LHCN-M2 (cell line): ENCODE measurements around the gene NR1H3. TPM values are rescaled to one million over a fixed set of nuclear protein-coding genes. Genes with fewer than 3 reads are reported as not detected.
A peak's percentile ranks its signal among the peaks of the same experiment; 100 is the strongest.
"Not testable (repeated sequence)": the region's sequence is repeated elsewhere in the genome, so short reads cannot be mapped to it uniquely, and the experiment has no call there.

Source experiments
- DNase-seq: peaks from one replicate; pipeline ENCODE4 v3.0.0-alpha.2; 2012; ENCODE audit warnings: low read depth
- polyA plus RNA-seq: library from polyadenylated mRNA; unstranded; fragments of >200 nt; gene quantifications from one replicate; pipeline ENCODE4 v1.2.1, GENCODE V29; 2012; ENCODE audit warnings: missing spikeins
- total RNA-seq: library from RNA; depleted of rRNA; stranded (reverse); fragments of >200 nt; gene quantifications from 2 replicates; pipeline ENCODE4 v1.2.3, GENCODE V29; 2014; rRNA removed

Gene NR1H3
- 9.4 and 10.8 TPM in 2 replicates for total RNA-seq
- polyA plus RNA-seq: 8.3 TPM

GRCh38 chr11:47257517-47258316, at the start of gene NR1H3:
NR1H3 (plus strand) TSS chr11:47257996; CDS start chr11:47259217, 1,221 bp downstream.
- peak; percentile 53 for DNase-seq

GRCh38 chr11:47208008-47208552, 49.7 kb upstream of the NR1H3 start:
- DNase-seq: not testable (repeated sequence)

GRCh38 chr11:47208628-47209027, 49.2 kb upstream of the NR1H3 start:
- DNase-seq: no peak

GRCh38 chr11:47212938-47213337, 44.9 kb upstream of the NR1H3 start:
- no peak for DNase-seq

- DNase-seq: peak; percentile 93
Measured at GRCh38 chr11:47213950-47214565, 43.7 kb upstream of the NR1H3 start.

- no peak for DNase-seq
Measured at GRCh38 chr11:47215366-47215910, 42.4 kb upstream of the NR1H3 start.

GRCh38 chr11:47216121-47216798, 41.5 kb upstream of the NR1H3 start:
- DNase-seq: peak; percentile 78

GRCh38 chr11:47220401-47220821, 37.4 kb upstream of the NR1H3 start:
- peak; percentile 73 for DNase-seq

GRCh38 chr11:47222696-47223095, 35.1 kb upstream of the NR1H3 start:
- no peak for DNase-seq

- no peak for DNase-seq
Measured at GRCh38 chr11:47225552-47226400, 32.0 kb upstream of the NR1H3 start.

GRCh38 chr11:47229161-47229560, 28.6 kb upstream of the NR1H3 start:
- no peak for DNase-seq

GRCh38 chr11:47233051-47233450, 24.7 kb upstream of the NR1H3 start:
- no peak for DNase-seq

- DNase-seq: peak; percentile 79
Measured at GRCh38 chr11:47233989-47234668, 23.7 kb upstream of the NR1H3 start.

- no peak for DNase-seq
Measured at GRCh38 chr11:47234669-47235100, 23.1 kb upstream of the NR1H3 start.

- DNase-seq: no peak
Measured at GRCh38 chr11:47235163-47235562, 22.6 kb upstream of the NR1H3 start.

GRCh38 chr11:47236482-47236881, 21.3 kb upstream of the NR1H3 start:
- DNase-seq: peak; percentile 58

- DNase-seq: no peak
Measured at GRCh38 chr11:47239852-47240251, 17.9 kb upstream of the NR1H3 start.

- DNase-seq: peak; percentile 85
Measured at GRCh38 chr11:47241841-47242301, 15.9 kb upstream of the NR1H3 start.

GRCh38 chr11:47242596-47243192, 15.1 kb upstream of the NR1H3 start:
- DNase-seq: no peak

- no peak for DNase-seq
Measured at GRCh38 chr11:47243454-47243853, 14.3 kb upstream of the NR1H3 start.
